Activated naive CD4-positive, alpha-beta T cell treated with anti-CD3 and anti-CD28 coated beads, Interleukin-2, amount 50 U/mL, for 24 hours (primary cell): ENCODE data around the gene SPP1.
"Not testable (repeated sequence)": the region's sequence is repeated elsewhere in the genome, so short reads cannot be mapped to it uniquely, and the experiment has no call there.

Experiments
- H3K27ac Mint-ChIP-seq: one replicate; pipeline ENCODE4 v1.8.0; 2021; ENCODE audit warnings: mild to moderate bottlenecking, mixed read lengths
- H3K27me3 Mint-ChIP-seq: one replicate; pipeline ENCODE4 v1.8.0; 2021; ENCODE audit warnings: mixed read lengths
- H3K36me3 Mint-ChIP-seq: one replicate; pipeline ENCODE4 v1.8.0; 2021; ENCODE audit warnings: mixed read lengths
- H3K4me1 Mint-ChIP-seq: one replicate; pipeline ENCODE4 v1.8.0; 2021; ENCODE audit warnings: mixed read lengths
- H3K4me3 Mint-ChIP-seq: one replicate; pipeline ENCODE4 v1.8.0; 2021; ENCODE audit warnings: mild to moderate bottlenecking, mixed read lengths
- H3K9me3 Mint-ChIP-seq: one replicate; pipeline ENCODE4 v1.8.0; 2021; ENCODE audit warnings: mixed read lengths

Gene SPP1

DNA sequence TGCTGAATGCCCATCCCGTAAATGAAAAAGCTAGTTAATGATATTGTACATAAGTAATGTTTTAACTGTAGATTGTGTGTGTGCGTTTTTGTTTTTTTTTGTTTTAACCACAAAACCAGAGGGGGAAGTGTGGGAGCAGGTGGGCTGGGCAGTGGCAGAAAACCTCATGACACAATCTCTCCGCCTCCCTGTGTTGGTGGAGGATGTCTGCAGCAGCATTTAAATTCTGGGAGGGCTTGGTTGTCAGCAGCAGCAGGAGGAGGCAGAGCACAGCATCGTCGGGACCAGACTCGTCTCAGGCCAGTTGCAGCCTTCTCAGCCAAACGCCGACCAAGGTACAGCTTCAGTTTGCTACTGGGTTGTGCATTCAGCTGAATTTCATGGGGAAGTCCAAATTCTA, at the start of gene SPP1:
SPP1 (plus strand) TSS at position 249 of the 400 bp plus-strand sequence. CDS start 1,182 bp downstream, outside the sequence.
- peaks cover 7% of the 10 kb centered on the region for H3K4me1 Mint-ChIP-seq
- no peak within 1 kb of the TSS for H3K4me3 Mint-ChIP-seq
- peaks cover 26% of the 10 kb centered on the region for H3K27me3 Mint-ChIP-seq
- H3K36me3 Mint-ChIP-seq, result no peaks in the 10 kb centered on the region
- H3K27ac Mint-ChIP-seq, result no peak within 1 kb of the TSS
- no peaks in the 10 kb centered on the region for H3K9me3 Mint-ChIP-seq

DNA sequence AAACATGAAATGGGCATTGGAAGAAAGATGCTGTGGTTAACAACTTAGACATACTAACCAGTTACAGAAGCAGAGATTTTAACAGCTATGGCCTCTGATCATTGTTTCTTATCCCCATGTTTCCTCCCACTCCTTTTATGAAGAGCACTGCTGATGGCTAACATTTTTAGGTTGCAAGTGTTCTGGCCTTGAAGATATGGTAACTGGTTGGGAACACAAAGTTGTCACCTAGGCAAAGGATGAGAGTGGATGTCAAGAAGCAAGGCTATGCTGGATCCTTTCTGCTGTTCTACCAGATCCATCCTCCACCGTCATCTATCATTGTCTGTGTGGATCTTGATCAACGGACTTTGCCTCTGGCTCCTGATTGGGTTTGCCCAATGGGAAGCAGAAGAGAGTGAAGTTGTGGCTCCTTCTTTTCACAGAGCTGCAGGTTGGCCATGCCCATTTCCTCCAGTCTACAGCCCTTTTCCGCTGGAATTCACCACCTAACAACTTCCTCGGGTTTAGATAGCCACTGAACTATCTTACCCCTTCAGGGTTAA, 48.9 kb upstream of the SPP1 start:
- no peaks in the 10 kb centered on the region for H3K36me3 Mint-ChIP-seq
- H3K9me3 Mint-ChIP-seq, result no peaks in the 10 kb centered on the region
- no peaks in the 10 kb centered on the region for H3K4me1 Mint-ChIP-seq
- H3K4me3 Mint-ChIP-seq, result no peak overlapping the region
- no peak overlapping the region for H3K27ac Mint-ChIP-seq
- H3K27me3 Mint-ChIP-seq, result peaks cover 9% of the 10 kb centered on the region

DNA sequence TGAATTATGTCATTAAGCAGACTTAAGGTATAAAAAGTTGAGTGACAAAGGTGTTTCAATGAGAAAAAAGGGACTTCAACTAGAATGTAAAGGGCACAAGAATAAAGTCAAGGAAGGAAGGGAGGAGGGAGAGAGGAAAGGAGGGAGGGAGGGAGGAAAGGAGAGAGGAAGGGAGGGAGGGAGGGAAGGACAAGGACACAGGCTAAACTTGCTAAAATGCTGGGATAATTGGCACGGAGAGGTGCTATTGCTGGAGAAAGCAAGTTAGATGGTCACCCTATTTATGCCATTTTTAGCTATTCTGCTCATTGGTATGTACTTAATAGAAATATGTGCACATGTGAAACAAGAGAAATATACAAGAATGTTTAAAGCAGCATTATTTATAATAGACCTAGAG, 44.9 kb upstream of the SPP1 start:
- H3K4me1 Mint-ChIP-seq, result no peaks in the 10 kb centered on the region
- no peaks in the 10 kb centered on the region for H3K36me3 Mint-ChIP-seq
- H3K27me3 Mint-ChIP-seq, result peaks cover 12% of the 10 kb centered on the region
- no peak overlapping the region for H3K27ac Mint-ChIP-seq
- H3K4me3 Mint-ChIP-seq, result no peak overlapping the region
- peaks cover 5% of the 10 kb centered on the region for H3K9me3 Mint-ChIP-seq

DNA sequence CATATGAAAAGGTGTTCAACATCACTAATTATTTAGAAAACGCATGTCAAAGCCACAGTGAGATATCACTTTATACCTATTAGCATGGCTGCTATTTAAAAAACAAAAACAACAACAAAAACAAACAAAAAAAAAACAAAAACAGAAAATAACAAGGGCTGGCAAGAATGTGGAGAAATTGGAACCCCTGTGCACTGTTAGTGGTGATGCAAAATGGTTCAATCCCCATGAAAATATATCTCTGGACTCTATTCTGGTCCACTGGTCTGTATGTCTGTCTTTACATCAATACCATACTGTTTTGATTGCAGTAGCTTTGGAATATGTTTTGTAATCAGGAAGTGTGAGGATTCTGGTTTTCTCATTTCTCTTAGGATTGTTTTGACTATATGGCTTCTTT, 43.6 kb upstream of the SPP1 start:
- H3K36me3 Mint-ChIP-seq, result no peaks in the 10 kb centered on the region
- peaks cover 12% of the 10 kb centered on the region for H3K27me3 Mint-ChIP-seq
- no peak overlapping the region for H3K4me3 Mint-ChIP-seq
- H3K4me1 Mint-ChIP-seq, result no peaks in the 10 kb centered on the region
- peaks cover 5% of the 10 kb centered on the region for H3K9me3 Mint-ChIP-seq
- H3K27ac Mint-ChIP-seq, result no peak overlapping the region

DNA sequence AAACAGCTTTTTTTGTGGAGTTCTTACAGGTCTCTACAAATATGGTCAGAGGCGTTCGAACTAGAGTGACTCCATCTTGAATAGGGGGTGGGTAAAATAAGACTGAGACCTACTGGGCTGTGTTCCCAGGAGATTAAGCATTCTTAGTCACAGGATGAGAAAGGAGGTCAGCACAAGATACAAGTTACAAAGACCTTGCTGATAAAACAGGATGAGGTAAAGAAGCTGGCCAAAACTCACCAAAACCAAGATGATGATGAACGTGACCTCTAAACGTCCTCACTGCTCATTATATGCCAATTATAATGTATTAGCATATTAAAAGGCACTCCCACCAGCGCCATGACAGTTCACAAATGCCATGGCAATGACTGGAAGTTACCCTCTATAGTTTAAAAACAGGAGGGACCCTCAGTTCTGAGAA, 42.8 kb upstream of the SPP1 start:
- Mint-ChIP-seq H3K4me3 (no peak overlapping the region), H3K27ac (no peak overlapping the region), H3K9me3 (peaks cover 5% of the 10 kb centered on the region), H3K27me3 (peaks cover 12% of the 10 kb centered on the region), H3K4me1 (no peaks in the 10 kb centered on the region), H3K36me3 (no peaks in the 10 kb centered on the region)

DNA sequence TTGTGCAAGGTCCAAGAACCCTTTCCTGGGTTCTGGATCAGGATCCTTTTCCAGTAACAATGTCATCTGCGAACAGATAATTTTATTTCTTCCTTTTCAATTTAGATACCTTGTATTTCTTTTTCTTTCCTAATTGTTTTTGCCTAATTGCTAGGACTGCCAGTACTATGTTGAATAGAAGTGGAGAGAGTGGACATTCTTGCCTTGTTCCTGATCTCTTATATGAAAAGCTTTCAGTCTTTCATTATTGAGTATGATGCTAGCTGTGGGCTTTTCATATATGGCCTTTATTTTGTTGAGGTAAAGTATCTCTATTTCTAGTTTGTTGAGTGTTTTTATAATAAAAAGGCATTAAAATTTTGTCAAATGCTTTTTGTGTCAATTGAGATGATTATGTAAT, 42.2 kb upstream of the SPP1 start:
- Mint-ChIP-seq H3K9me3 (peaks cover 5% of the 10 kb centered on the region), H3K4me3 (no peak overlapping the region), H3K4me1 (no peaks in the 10 kb centered on the region), H3K27me3 (peaks cover 12% of the 10 kb centered on the region), H3K36me3 (no peaks in the 10 kb centered on the region), H3K27ac (no peak overlapping the region)

DNA sequence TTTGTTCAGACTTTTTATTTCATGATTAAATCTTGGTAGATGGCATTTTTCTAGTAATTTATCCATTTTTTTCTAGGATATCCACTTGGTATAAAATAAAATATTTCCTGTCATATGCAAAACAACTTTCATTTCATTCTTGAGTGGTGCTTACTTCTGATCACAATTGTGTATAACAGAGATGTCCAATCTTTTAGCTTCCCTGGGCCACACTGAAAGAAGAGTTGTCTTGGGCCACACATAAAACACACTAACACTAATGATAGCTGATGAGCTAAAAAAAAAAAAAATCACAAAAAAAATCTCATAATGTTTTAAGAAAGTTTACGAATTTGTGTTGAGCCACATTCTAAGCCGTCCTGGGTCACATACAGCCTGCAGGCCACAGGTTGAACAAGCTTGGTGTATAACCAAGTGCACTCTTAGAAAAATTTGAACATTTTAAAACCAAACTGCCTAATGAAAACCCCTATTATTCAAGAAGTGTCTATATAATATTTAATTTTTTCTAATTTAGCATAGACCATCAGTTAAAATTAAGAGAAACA, 41.3 kb upstream of the SPP1 start:
- no peak overlapping the region for H3K4me3 Mint-ChIP-seq
- H3K36me3 Mint-ChIP-seq, result no peaks in the 10 kb centered on the region
- no peaks in the 10 kb centered on the region for H3K4me1 Mint-ChIP-seq
- no peak overlapping the region for H3K27ac Mint-ChIP-seq
- H3K9me3 Mint-ChIP-seq, result peaks cover 5% of the 10 kb centered on the region
- H3K27me3 Mint-ChIP-seq, result peaks cover 8% of the 10 kb centered on the region

DNA sequence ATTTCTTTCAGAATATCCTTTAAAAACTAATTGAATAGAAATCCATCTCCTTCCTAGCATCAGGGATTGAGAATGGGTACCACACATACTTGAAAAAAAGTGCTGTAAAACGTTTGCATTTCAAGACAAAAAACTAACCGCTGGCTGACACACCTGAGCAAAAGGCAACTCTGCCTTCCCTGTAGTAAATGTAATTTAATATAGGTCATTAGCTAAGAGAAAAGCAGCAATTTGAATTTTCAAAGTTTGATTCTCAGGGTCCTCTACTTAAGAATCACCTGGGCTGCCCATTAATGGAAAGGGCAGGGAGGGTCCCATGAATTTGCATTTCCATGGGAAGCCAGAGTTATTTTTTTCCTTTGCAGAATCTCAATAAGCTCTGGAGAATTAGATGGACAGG, 40.5 kb upstream of the SPP1 start:
- Mint-ChIP-seq H3K36me3 (no peaks in the 10 kb centered on the region), H3K4me1 (no peaks in the 10 kb centered on the region), H3K4me3 (no peak overlapping the region), H3K27me3 (peaks cover 6% of the 10 kb centered on the region), H3K27ac (no peak overlapping the region), H3K9me3 (peaks cover 5% of the 10 kb centered on the region)

DNA sequence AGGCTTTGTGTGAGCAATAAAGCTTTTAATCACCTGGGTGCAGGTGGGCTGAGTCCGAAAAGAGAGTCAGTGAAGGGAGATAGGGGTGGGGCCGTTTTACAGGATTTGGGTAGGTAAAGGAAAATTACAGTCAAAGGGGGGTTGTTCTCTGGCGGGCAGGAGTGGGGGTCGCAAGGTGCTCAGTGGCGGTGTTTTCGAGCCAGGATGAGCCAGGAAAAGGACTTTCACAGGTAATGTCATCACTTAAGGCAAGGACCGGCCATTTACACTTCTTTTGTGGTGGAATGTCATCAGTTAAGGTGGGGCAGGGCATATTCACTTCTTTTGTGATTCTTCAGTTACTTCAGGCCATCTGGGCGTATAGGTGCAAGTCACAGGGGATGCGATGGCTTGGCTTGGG, 39.6 kb upstream of the SPP1 start:
- H3K9me3 Mint-ChIP-seq, H3K27me3 Mint-ChIP-seq, H3K27ac Mint-ChIP-seq, H3K36me3 Mint-ChIP-seq, H3K4me1 Mint-ChIP-seq, H3K4me3 Mint-ChIP-seq: not testable (repeated sequence)

DNA sequence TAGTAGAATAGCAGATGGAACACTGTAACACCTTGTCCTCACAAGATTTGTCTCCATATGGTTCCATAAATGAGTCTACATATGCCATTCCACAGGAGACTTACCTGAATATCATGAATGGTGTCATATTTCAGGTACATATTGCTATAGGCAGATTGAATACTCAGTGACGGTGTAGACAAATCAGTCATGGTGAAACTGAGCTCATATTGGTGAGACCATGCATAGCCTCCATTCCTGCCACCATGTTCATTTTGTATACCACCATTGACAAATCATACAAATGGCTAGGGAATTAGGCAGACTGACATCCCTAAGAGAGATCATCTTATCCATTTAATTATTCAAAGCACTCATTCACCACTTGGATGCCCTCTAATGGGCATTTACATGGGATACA, 38.0 kb upstream of the SPP1 start:
- peaks cover 5% of the 10 kb centered on the region for H3K27me3 Mint-ChIP-seq
- H3K36me3 Mint-ChIP-seq, result no peaks in the 10 kb centered on the region
- peaks cover 5% of the 10 kb centered on the region for H3K9me3 Mint-ChIP-seq

DNA sequence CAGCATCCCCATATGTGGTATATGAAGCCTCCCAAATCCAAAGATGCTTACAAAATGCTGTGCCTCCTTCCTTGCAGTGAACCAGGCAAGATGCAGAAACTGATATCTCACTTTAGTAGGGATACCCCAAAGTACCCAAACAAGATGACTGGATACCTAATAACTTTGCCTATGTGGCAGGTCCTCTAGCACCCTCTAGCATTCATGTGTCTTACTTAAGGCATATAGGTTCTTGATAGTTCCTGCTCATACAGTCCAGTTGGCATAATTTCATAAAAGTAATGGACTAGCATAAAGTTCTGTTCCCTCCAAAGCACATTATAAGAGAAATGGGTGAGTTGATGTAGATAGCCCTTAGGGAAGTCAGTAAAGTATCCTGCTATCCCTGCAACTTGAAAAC, 36.8 kb upstream of the SPP1 start:
- H3K4me3 Mint-ChIP-seq, result no peak overlapping the region
- no peaks in the 10 kb centered on the region for H3K4me1 Mint-ChIP-seq
- no peaks in the 10 kb centered on the region for H3K36me3 Mint-ChIP-seq
- H3K9me3 Mint-ChIP-seq, result no peaks in the 10 kb centered on the region
- no peak overlapping the region for H3K27ac Mint-ChIP-seq
- H3K27me3 Mint-ChIP-seq, result peaks cover 2% of the 10 kb centered on the region

More for the DNA sequence above, 38.0 kb upstream of the SPP1 start:
- Mint-ChIP-seq H3K4me1 (no peaks in the 10 kb centered on the region), H3K27ac (no peak overlapping the region), H3K4me3 (no peak overlapping the region)

DNA sequence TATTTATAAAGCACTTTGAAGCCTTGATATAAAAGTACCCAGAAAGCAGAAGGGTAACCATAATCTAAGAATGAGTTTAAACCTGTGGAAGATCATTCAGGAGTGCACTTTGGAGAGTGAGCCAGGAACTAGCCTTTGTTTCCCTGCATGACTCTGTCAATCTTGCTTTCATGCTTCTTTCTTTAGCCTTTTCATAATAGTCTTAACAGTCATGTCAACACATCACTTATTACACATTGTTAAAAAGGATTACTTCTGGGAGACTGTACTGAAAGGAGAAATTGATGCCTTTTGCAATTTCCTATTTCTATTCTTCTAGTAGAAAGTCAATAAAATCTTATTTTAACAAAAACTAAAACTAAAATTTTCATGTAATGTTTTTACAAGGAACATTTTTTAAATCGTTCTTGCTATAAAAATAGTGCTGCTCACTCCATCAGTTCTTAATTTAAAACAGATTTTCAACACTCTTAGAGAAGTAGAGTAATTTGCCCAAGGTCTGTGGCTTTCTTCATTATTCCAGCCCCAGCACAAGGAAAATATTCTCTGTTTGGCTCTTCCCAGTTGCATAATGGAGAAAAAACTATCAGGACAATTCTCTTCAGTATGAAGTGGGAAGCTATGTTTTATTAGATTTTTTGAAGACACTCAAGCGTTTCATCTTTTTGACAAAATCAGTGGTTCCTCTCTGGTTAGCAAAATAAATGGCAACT, 35.4 kb upstream of the SPP1 start:
- Mint-ChIP-seq H3K4me3 (no peak overlapping the region), H3K27me3 (peaks cover 2% of the 10 kb centered on the region), H3K27ac (no peak overlapping the region), H3K9me3 (no peaks in the 10 kb centered on the region), H3K36me3 (no peaks in the 10 kb centered on the region), H3K4me1 (no peaks in the 10 kb centered on the region)

DNA sequence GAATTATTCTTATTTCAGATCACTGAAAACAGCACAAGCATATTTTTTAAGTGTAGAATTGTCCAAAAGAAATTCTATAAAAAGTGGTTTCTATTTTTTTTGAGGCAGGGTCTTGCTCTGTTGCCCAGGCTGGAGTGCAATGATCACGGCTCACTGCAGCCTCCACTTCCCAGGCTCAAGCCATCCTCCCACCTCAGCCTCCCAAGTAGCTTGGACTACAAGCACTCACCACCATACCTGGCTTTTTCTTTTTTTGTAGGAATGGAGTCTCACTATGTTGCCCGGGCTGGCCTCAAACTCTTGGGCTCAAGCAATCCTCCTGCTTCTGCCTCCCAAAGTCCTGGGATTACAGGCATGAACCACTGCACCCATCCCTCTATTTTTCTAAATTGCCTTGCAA, 34.7 kb upstream of the SPP1 start:
- H3K27ac Mint-ChIP-seq, H3K4me3 Mint-ChIP-seq, H3K36me3 Mint-ChIP-seq, H3K4me1 Mint-ChIP-seq, H3K9me3 Mint-ChIP-seq, H3K27me3 Mint-ChIP-seq: not testable (repeated sequence)

DNA sequence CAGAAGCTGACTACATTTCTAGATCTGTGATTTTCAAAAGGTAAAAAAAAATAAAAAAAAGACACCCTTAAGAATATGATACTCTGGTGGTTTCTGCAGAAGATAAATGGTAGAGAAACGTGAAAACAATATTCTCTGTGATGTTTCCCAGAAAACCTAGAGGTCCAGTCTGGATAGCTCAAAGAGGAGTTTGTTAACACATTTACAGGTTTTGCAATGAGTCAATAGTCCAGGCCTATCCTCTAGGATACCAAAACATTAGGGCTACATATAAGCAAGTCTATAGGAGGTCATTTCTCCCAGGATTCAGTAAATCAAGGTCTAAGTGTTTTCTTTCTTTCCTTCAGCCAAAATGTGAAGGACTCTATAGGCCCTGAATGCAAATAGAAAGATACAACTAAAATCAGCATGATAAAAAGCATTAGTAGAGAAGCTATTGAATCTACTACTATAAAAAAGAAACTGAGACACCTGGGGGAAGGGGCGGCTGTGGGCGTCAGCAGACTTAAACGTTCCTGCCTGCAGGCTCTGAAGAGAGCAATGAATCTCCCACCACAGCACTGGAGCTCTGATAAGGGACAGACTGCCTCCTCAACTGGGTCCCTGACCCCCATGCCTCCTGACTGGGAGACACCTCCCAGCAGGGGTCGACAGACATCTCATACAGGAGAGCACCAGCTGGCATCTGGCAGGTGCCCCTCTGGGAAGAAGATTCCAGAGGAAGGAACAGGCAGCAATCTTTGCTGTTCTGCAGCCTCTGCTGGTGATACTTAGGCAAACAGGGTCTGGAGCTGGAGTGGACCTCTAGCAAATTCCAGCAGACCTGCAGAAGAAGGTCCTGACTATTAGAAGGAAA, 33.7 kb upstream of the SPP1 start:
- Mint-ChIP-seq H3K4me3 (no peak overlapping the region), H3K27me3 (peaks cover 2% of the 10 kb centered on the region), H3K9me3 (no peaks in the 10 kb centered on the region), H3K4me1 (no peaks in the 10 kb centered on the region), H3K36me3 (no peaks in the 10 kb centered on the region), H3K27ac (no peak overlapping the region)

DNA sequence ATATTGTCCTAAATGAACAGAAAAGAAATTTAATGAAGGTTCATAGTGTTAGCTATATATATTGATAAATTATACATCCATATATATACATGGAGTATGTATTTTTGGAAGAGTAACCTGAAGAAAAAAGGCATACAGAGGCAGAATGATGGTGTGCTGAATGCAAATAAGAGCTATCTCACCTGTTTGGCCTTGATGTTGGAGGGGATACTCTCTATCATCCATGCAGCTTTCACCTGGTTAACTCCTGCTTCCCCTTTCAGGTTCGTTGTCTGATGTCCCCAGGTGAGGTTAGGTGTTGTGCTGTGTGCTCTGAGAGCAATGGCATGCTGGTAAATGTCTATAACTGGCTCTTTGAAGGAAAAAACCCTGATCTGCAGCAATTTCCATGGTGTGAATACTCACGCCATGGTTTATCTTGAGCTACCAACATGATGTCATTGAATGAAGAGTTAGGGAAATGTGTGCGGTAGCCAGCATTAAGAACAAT, 31.8 kb upstream of the SPP1 start:
- H3K9me3 Mint-ChIP-seq, result no peaks in the 10 kb centered on the region
- H3K4me1 Mint-ChIP-seq, result no peaks in the 10 kb centered on the region
- peaks cover 2% of the 10 kb centered on the region for H3K27me3 Mint-ChIP-seq
- H3K4me3 Mint-ChIP-seq, result no peak overlapping the region
- no peaks in the 10 kb centered on the region for H3K36me3 Mint-ChIP-seq
- H3K27ac Mint-ChIP-seq, result no peak overlapping the region

DNA sequence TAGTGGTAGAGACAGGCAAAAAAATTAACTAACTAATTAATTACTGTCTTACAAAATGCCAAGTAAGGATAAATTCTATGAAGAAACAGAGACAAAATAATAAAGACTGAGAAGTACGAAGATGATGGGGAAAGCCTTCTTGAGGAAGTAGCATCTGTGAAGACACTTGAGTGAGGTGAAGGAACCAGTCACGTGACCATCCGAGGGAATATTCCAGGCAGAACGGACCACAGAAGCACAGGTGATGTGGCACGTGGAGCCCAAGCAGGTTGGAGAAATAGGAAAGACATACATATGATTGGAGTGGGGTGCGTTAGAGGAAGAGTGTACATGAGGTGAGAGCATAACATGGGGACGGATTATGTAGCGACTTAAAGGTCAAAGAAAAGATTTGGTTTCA, 30.5 kb upstream of the SPP1 start:
- Mint-ChIP-seq H3K4me1 (no peaks in the 10 kb centered on the region), H3K36me3 (no peaks in the 10 kb centered on the region), H3K27me3 (peaks cover 2% of the 10 kb centered on the region), H3K9me3 (no peaks in the 10 kb centered on the region), H3K4me3 (no peak overlapping the region), H3K27ac (no peak overlapping the region)
